NCI-H345 treated with DMSO at 0.1 percent for 48 hours (cell line): ENCODE data around the gene BMP5.

ENCODE experiments used
- DNase-seq: peaks from one replicate; lab custom pipeline; 2025; ENCODE audit not compliant: unreplicated experiment; lab: John Stamatoyannopoulos, UW

The BMP5 gene

GRCh38 chr6:55726144-55726543 lies 149.2 kb downstream of the BMP5 start:
- DNase-seq = no peak

DNA sequence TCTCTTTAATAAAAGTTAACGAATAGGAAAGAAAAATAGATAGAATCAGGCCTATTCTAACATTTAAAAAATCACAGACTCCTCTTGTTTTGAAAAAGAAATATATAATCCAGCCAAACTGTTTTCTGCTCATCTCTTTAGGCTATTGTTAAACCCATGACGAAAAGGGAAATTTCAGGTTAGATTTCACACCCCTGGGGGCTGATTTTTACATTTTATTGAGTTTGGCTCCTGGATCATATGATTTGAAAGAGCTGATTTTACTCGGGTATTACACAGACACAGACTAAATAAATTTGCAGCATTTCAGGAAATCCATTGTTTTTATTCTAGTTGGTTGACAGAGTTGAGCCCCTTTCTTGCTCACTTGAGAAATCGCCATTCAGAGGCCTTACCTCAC lies 160.6 kb downstream of the BMP5 start:
- DNase-seq = no peak

DNA sequence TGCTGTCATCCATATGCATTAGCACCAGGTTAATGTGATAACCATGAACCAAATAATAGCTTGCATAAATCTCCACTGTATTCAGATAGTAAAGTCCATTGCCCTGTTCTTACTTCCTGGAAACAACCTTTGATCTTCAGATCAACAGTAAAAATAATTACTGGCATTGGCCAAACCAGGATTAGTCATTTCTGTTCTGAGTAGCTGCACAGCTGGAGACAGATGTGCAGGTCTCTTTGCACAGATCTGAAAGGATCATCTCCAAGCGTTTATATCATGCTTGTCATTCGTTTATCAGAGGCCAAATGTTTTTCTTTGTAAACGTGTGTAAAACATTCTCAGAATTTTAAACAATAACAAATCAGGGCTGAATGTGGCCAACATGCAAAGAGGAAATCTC lies 162.0 kb downstream of the BMP5 start:
- no peak for DNase-seq

DNA sequence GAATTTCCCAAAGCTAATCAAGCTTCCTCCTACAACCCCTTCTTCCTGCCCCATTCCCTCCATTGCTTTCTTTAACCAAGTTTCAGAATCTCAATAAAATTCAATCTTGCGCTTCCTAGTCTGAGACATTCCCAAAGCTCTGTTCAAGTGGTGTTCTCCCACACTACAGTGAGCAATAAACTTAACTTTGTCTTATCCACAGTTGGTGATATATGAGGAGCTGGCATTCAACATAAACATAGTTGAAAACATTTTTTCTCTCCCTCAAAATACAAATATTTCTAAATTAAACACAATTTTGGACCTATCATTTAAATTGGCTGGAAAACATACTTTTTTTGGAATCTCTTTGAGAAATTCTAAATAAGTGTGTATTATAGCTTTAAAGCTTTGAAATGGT lies 166.7 kb downstream of the BMP5 start:
- DNase-seq = no peak

DNA sequence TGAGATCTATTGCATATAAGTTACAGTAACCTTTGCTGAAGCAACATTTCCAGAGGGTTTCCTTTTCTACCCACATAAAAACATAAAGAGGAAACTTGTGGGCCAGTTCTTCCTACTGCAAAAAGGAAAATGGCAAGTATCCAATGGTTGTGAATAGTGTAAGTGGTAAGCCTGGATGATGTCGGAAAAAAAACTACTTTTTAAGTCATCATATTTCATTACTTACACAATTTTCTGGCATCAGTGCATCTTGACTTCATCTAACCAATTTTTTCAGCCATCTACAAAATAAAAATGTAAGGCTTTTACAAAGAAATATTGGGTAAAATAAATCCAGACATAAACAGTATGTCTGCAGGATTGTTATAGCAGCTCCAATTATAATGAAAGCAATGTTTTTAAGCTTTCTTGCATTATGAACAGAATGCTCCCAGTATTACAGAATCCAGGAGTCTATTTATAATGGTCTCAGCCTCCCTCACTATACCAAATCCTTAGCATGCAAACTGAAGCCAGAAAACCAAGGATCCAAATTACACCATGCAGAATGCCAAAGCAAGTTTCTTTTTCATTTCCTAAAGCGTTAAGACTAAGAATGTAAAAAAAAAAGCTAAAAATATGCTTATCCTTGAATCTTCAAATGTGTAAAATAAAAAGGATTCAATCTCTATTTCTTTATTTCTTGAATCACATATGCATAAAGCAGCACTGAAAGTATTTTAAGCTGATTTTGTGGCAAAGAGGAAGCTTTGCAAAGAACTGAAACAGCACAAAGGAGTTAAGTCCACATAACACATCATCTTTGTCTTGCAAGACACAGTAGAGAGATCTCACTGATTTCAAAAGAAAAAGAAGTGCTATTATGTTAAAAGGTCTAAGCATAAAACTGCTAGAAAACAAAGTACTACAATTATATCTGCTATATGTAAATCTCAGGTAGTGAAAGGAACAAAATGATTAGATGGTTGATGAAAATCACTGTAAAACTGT lies 169.6 kb downstream of the BMP5 start:
- no peak for DNase-seq

GRCh38 chr6:55704421-55704820 lies 171.0 kb downstream of the BMP5 start:
- DNase-seq = no peak
